Activated T-helper 1 cell treated with anti-CD3 and anti-CD28 coated beads, Interleukin-12 subunit alpha, Interleukin-12 subunit beta, Interleukin-2, Interleukin-4 antibody, amounts not matched to agents 30 ng/mL and 10 ng/mL and 1 ng/mL, durations not matched to agents 14 hours and 24 hours and 36 hours (primary cell): Measurements from ENCODE around the gene CHMP6. TPM values are rescaled to one million over a fixed set of nuclear protein-coding genes. Genes with fewer than 3 reads are reported as not detected.

Experiments used
- DNase-seq: peaks from one replicate; pipeline ENCODE4 v3.0.0; 2021; ENCODE audit warnings: low spot score
- H3K27ac Mint-ChIP-seq: one replicate; pipeline ENCODE4 v1.8.0; 2021; ENCODE audit warnings: mild to moderate bottlenecking, mixed read lengths
- H3K27me3 Mint-ChIP-seq: one replicate; pipeline ENCODE4 v1.8.0; 2022; ENCODE audit warnings: mild to moderate bottlenecking, moderate library complexity, mixed read lengths; ENCODE audit not compliant: insufficient read depth
- H3K36me3 Mint-ChIP-seq: one replicate; pipeline ENCODE4 v1.8.0; 2021; ENCODE audit warnings: low read depth, mixed read lengths
- H3K4me1 Mint-ChIP-seq: one replicate; pipeline ENCODE4 v1.8.0; 2021; ENCODE audit warnings: low read depth, mixed read lengths
- H3K4me3 Mint-ChIP-seq: one replicate; pipeline ENCODE4 v1.8.0; 2021; ENCODE audit warnings: mild to moderate bottlenecking, moderate library complexity, mixed read lengths
- H3K9me3 Mint-ChIP-seq: one replicate; pipeline ENCODE4 v1.8.0; 2021; ENCODE audit warnings: mixed read lengths
- intact Hi-C: fragments of 100-400 bp; cut with micrococcal nuclease; formaldehyde crosslinking; loops from one replicate; pipeline ENCODE4 v1.15.1; 2024
- total RNA-seq: library from RNA; stranded (reverse); gene quantifications from 2 replicates; pipeline ENCODE4 v1.2.3, GENCODE V29; 2022

The CHMP6 gene
- total RNA-seq, 1 donor from 2014 or later = 36.6 TPM

DNA sequence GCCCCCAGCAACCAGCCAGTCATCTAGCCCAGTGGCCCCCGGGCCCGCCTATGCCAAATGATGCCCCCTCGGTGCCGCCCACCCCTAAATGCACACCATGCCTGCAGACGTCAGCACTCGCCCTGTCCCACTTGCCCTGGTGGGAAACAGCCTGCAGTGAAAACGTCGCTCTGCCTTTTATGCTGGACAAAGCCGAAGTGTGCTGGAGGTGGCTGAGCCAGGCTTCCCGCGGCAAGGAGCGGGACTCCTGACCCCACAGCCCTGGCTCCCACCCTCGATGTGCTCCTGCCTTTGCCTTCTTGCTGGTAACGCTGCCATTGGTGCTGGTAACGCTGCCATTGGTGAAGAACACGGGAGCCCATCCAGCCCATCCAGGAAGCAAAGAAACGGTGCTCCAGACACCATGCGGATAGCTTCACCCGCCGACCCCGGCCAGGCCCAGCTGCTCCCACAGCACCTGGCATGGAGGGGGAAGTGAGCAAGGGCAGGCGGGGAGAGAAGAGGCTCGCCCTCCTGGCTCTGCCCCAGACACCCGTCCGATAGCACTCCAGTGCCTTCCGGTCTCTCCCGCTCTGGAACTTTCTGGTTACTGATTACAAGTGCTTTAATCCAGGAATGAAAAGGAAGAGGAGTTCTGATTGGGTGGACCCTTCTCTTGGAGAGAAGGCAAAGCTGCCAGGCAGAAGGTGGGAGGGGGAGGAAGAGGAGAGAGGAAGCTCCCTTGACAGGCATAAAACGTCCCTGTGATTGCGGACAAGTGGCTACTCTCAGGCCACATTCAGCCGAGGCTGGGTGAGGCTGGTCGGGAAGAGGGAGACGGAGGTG, 39.3 kb downstream of the CHMP6 start:
- H3K9me3 Mint-ChIP-seq = peaks cover 11% of the 10 kb centered on the region
- H3K36me3 Mint-ChIP-seq = peaks cover 2% of the 10 kb centered on the region
- no peak for DNase-seq
- peaks cover 29% of the 10 kb centered on the region for H3K27me3 Mint-ChIP-seq
- H3K4me3 Mint-ChIP-seq = no peak overlapping the region
- intact Hi-C loops = loop anchor here (5.0 to 10.0 kb wide), 2 partner anchors 39 to 194 kb away; partner anchors contain the start of genes CEP131 and CHMP6
- H3K4me1 Mint-ChIP-seq = peaks cover 15% of the 10 kb centered on the region
- H3K27ac Mint-ChIP-seq = no peak overlapping the region

GRCh38 chr17:81031566-81032550, 40.2 kb downstream of the CHMP6 start:
- H3K4me3 Mint-ChIP-seq = no peak overlapping the region
- no peak for DNase-seq
- peaks cover 17% of the 10 kb centered on the region for H3K4me1 Mint-ChIP-seq
- H3K27ac Mint-ChIP-seq = no peak overlapping the region
- peaks cover 4% of the 10 kb centered on the region for H3K9me3 Mint-ChIP-seq
- H3K27me3 Mint-ChIP-seq = peaks cover 30% of the 10 kb centered on the region
- H3K36me3 Mint-ChIP-seq = peaks cover 1% of the 10 kb centered on the region
- intact Hi-C loops = loop anchor here (5.0 to 10.0 kb wide), 2 partner anchors 40 to 193 kb away; partner anchors contain the start of genes CEP131 and CHMP6

GRCh38 chr17:81032641-81033480, 41.2 kb downstream of the CHMP6 start:
- no peaks in the 10 kb centered on the region for H3K9me3 Mint-ChIP-seq
- no peak overlapping the region for H3K27ac Mint-ChIP-seq
- peak overlapping the region; percentile 76 for H3K4me3 Mint-ChIP-seq
- H3K27me3 Mint-ChIP-seq = peaks cover 40% of the 10 kb centered on the region
- H3K36me3 Mint-ChIP-seq = no peaks in the 10 kb centered on the region
- peaks cover 17% of the 10 kb centered on the region for H3K4me1 Mint-ChIP-seq
- intact Hi-C loops = loop anchor here (5.0 to 10.0 kb wide), 2 partner anchors 41 to 192 kb away; partner anchors contain the start of genes CEP131 and CHMP6
- no peak for DNase-seq

DNA sequence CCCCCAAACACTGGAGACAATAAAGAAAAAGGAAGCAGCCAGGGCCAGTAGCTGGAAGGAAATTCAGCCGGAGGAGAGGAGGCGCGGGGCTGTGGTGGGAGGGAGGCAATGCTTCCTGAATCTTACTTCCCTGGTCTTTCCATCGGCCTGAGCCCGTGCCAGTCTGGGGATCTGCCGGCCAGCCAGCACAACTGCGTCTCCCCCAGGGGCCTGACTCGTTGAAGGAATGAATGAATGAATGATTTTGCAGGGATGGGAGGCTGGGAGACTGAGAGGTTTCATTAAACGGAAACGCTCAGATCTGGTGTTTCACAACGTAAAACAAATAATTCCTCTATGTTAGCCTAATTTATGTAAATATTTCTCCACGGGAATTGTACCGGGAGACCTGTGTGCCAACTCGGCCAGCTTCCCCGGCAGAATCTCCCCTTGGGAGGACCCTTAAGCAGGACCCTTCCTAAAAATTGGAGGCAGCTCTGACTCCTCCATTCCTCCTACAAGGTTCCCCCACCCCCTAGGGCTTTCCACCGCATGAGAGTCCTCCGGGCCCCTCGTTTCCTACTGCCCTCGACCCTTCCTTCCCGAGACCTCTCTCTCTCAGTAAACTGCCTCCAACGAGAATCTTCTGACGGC, 42.0 kb downstream of the CHMP6 start:
- no peak for DNase-seq
- H3K27ac Mint-ChIP-seq = peak overlapping the region; percentile 44
- H3K27me3 Mint-ChIP-seq = peaks cover 40% of the 10 kb centered on the region
- H3K9me3 Mint-ChIP-seq = no peaks in the 10 kb centered on the region
- peaks cover 17% of the 10 kb centered on the region for H3K4me1 Mint-ChIP-seq
- H3K4me3 Mint-ChIP-seq = peak overlapping the region; percentile 76
- intact Hi-C loops = loop anchor here (1.0 to 10.0 kb wide), 4 partner anchors 10 to 191 kb away; partner anchors contain the start of genes CEP131 and CHMP6
- H3K36me3 Mint-ChIP-seq = no peaks in the 10 kb centered on the region

DNA sequence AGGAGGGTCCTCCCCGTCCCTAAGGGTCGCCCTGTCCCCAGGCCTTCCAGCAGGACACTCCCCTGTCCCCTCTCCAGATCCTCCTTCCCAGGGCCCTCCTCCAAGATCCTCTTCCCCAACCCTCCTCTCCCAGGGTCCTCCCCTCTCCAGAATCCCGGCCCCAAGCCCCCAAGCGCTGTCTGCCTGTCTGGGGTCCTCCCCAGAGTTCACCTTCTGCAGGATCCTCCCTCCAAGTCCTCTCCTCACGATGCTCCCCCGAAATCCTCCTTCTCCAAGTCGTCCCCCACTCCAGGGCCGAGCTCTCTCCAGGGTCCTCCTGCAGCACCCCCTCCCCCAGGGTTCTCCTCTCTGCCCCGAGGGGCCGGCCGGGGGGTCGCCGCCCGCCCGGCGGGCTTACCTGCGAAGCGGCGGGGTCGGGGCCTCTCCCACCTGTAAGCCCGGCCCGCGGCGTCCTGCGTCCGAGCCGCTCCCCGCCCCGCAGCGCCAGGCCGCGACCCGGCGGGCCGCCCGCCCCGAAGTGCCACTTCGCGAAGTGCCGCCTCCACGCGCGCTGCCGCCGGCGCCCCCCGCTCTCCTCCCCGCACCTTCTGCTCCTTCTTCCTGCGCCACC, 42.6 kb downstream of the CHMP6 start:
- H3K27me3 Mint-ChIP-seq = peaks cover 37% of the 10 kb centered on the region
- intact Hi-C loops = loop anchor here (1.0 to 10.0 kb wide), 4 partner anchors 11 to 191 kb away; partner anchors contain the start of genes CEP131 and CHMP6
- H3K9me3 Mint-ChIP-seq = no peaks in the 10 kb centered on the region
- H3K36me3 Mint-ChIP-seq = no peaks in the 10 kb centered on the region
- no peak for DNase-seq
- peak overlapping the region; percentile 44 for H3K27ac Mint-ChIP-seq
- H3K4me1 Mint-ChIP-seq = peaks cover 17% of the 10 kb centered on the region
- H3K4me3 Mint-ChIP-seq = peak overlapping the region; percentile 76

DNA sequence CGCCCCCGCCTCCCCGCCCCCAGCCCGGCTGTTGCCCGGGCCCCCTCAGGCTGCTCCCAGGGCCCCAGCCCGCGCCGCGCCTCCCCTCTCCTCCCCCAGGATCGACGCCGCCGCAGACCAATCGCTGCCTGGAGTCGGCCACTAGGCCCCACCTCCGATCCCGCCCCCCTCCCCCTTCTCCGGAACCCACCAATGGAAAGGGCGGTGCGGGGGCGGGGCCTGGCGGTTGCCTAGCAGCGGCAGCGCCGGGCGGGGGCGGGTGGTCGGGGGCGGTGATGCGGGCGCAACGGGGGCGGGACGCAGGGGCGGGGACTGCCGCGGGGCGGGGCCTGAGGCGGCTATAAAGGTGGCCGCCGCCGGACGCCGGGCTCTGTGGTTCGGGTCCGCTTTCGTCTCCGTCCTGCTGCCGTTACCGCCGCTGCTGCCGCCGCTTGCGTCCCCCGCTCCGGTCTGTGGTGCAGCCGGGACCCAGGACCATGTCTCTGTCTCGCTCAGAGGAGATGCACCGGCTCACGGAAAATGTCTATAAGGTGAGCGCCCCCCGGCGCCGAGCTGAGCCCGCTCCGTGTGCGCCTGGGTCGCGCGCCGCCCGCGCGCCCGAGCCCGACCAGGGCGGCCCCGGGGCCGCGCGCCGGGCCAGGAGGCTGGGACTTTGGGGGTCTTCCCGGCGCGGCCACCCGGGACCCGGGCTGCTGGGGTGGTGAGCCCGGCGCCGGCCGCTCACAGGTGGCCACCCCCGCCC, 43.3 kb downstream of the CHMP6 start, which contains the start of gene BAIAP2:
Gene BAIAP2, plus strand, starts transcription at position 373 of the 742 bp plus-strand sequence. Its CDS starts 104 bp downstream, at position 477.
- Mint-ChIP-seq H3K36me3 (no peaks in the 10 kb centered on the region), H3K9me3 (no peaks in the 10 kb centered on the region), H3K4me3 (peak within 1 kb of the TSS; percentile 83), H3K27me3 (peaks cover 34% of the 10 kb centered on the region), H3K4me1 (peaks cover 17% of the 10 kb centered on the region), H3K27ac (peak within 1 kb of the TSS; percentile 84)
- intact Hi-C loops = loop anchor here (1.0 to 10.0 kb wide), 5 partner anchors 12 to 580 kb away; partner anchors contain the start of genes CEP131 and CHMP6
- DNase-seq = peak; percentile 89

DNA sequence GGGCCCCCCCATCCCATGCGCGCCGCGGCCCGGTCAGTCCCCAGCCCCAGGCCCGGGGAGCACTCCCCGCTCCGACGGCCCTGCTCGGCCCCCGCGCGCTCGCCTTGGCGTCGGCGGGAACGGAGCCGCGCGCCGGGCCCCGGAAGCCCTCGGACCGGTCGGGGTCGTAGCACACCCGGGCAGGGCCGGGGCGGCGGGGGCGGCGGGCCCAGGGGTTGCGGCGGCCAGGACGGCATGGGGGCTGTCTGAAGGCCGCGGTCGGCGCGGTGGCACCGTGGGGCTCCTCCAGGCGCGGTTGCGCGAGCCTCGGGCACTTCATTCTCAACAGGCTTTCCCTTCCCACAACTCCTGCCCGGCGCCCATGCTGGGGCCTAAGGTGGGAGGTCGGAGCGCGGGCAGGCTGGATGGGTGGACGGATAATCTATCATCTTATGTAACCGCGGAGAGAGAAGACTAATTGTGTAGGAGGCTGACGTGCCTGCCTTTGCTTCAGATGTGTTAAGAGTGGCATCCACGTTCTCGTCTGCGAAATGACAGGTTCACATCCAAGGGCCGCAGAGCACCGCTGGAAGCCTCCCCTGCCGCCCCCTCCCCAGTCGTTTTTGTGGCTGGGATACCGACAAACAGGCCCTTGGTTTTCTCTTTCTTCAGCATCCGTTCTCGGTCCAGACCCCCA, 44.0 kb downstream of the CHMP6 start:
- intact Hi-C loops = loop anchor here (1.0 to 10.0 kb wide), 2 partner anchors 189 to 580 kb away; partner anchors contain the start of gene CEP131
- Mint-ChIP-seq H3K27me3 (peaks cover 32% of the 10 kb centered on the region), H3K36me3 (no peaks in the 10 kb centered on the region), H3K4me1 (peaks cover 17% of the 10 kb centered on the region), H3K4me3 (peak overlapping the region; percentile 76), H3K27ac (peak overlapping the region; percentile 27), H3K9me3 (no peaks in the 10 kb centered on the region)
- peak; percentile 24 for DNase-seq

GRCh38 chr17:81036197-81036941, 44.7 kb downstream of the CHMP6 start:
- H3K27me3 Mint-ChIP-seq = peaks cover 32% of the 10 kb centered on the region
- H3K4me3 Mint-ChIP-seq = peak overlapping the region; percentile 76
- intact Hi-C loops = loop anchor here (10.0 kb wide), 1 partner anchor 188 kb away; the partner anchor contains the start of gene CEP131
- H3K36me3 Mint-ChIP-seq = no peaks in the 10 kb centered on the region
- H3K4me1 Mint-ChIP-seq = peaks cover 17% of the 10 kb centered on the region
- DNase-seq = no peak
- peak overlapping the region; percentile 27 for H3K27ac Mint-ChIP-seq
- no peaks in the 10 kb centered on the region for H3K9me3 Mint-ChIP-seq

- DNase-seq = no peak
- Mint-ChIP-seq H3K4me3 (peak overlapping the region; percentile 32), H3K36me3 (no peaks in the 10 kb centered on the region), H3K27me3 (peaks cover 32% of the 10 kb centered on the region), H3K4me1 (peaks cover 17% of the 10 kb centered on the region), H3K9me3 (no peaks in the 10 kb centered on the region), H3K27ac (no peak overlapping the region)
- intact Hi-C loops = loop anchor here (10.0 kb wide), 1 partner anchor 188 kb away; the partner anchor contains the start of gene CEP131
Observed at GRCh38 chr17:81037026-81037797, 45.6 kb downstream of the CHMP6 start.
